IPS-11a (cell line): ENCODE results near the gene HPCAL1.
"Not testable (repeated sequence)": the region's sequence is repeated elsewhere in the genome, so short reads cannot be mapped to it uniquely, and the experiment has no call there.

Experiments used
- H3K4me3 ChIP-seq: one replicate; pipeline ENCODE4 v1.5.1; 2013; ENCODE audit warnings: low read depth, low read length, control low read depth

HPCAL1 gene

DNA sequence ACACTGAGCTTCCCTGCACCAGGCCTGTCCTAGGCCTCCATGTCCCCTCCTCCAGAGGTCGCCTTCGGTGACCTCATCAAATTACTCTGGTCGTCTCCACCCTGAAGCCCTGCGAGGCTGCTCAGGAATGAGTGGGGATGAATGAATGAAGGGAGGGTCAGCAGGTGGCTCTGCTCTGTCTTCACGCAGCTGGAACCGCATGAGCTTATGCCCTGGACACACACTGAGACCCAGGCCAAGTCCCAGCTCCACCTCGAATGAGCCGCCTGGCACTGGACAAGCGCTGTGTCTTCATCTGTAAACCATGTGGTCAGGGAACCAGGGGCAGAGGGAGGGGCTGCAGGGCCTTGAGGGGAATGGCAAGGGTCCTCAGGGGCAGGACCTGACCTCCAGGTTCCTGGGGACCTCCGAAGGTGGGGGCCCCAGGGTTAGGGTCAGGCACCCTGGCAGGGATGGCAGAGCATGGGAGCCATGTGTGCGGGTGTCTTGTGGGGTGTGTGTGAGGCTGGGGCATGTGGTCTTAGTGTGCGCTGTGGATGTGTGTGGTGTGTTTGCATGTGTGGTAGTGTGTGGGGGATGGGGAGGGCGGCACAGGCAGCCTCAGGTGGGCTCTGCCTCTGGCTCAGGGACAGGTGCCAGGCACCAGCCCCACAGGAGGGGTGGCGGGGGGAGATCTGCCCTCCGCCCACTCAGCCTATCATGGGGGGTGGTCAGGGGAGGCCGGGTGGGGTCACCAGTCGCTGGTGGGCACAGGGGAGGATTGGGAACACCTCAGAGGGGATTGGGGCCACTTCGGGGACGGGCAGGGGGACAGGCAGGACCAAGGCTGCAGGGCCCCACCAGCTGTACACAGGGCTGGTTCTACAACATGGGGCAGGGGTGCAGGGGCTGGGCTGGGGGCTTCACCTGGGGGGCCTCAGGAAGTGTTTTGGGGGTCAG lies 131.5 kb downstream of the HPCAL1 start:
- no peak overlapping the region for H3K4me3 ChIP-seq

DNA sequence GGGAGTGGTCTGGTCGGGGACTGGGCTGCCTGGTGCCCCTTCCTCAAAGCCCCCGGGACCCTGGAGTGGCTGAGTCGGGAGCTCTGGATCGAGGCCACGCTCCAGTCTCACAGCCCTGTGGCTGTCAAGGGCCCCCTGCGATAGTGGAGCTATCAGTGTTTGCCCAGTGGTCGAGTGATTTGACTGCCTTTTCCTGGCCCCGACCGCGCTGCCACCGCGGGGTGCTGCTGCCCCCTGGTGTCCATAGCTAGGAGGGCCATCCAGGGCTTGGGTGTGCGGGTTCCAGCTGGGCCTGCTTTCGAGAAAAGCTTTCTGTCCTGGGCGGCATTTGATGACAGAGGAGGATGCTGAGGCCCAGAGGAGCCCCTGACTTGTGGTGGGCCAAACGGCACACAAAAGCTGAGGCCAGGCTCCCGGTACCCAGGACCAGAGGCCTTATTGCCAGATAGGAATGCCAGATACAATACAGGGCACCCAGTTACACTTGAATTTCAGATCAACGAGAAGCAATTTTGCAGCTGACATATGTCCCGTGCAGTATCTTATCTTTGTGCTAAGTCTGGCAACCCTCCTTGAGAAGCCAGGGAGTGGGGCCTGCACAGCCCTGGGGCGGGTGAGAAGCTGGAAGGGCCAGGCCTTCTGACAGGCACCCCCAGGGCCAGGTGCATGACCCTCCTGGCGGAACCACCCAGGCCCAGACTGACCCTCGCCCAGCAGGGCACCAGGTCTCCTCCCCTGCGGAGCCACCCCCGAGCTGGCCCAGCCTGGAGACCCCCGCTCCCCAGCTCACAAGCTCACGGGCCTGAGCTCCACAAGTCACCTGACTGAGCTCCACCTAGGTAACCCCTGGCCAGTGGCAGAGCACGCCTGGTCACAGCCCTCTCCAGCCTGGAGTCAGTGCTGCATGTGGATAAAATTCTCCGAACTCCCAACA lies 132.4 kb downstream of the HPCAL1 start:
- no peak overlapping the region for H3K4me3 ChIP-seq

DNA sequence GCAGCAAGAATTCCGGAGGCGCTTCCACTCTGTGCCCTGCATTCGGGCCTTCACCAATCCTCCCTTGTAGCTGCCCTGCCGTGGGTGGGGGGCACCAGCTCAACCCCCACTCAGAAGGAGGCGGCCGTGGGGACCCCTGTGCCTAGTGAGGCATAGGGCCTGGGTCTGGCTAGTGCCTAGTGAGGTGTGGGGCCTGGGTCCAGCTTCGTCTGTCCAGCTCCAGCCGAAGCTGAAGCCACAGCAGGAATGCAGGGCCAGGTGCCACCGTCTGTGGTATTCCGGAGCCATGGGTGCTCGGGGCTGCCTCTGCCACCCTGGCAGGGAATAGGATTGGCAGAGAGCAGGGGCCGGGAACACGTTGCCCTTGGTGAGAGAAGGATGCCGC lies 133.1 kb downstream of the HPCAL1 start:
- H3K4me3 ChIP-seq, result no peak overlapping the region

DNA sequence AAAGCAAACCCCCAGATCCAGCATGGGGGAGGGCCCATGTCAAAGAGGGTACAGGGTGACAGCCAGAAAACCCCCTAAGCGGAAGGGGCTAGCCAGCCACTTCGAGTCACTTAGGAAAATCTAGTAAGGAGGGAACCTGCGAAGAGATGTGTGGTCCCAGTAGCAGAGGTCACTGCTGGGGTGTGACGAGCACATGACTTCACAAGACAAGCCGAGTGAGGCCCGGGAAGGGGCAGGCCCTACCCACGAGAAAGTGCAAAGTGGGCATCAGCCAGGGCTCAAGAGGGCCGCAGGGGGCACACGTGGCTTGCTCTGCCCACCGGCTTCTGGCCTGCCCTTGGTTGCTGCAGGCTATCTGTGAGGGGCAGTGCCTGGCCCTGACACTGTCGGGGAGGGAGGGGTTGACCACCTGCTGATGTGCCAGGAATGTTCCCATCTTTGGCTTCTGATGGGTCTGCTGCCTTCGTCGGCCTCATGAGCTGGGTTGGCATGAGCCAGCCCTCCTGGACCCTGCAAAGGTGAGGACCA lies 133.9 kb downstream of the HPCAL1 start:
- H3K4me3 ChIP-seq, result no peak overlapping the region

DNA sequence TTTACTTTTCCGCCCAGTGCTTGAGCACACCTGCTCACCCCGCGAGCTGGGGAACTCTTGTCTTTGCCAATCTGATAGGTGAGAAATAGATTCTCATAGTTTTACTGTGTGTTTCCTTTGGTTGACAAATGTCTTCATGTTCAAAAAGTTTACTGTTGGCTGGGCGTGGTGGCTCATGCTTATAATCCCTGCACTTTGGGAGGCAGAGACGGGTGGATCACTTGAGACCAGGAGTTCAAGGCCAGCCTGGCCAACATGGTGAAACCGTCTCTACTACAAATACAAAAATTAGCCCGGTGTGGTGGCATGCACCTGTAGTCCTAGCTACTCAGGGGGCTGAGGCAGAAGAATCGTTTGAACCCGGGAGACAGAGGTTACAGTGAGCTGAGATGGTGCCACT lies 135.1 kb downstream of the HPCAL1 start:
- H3K4me3 ChIP-seq, result no peak overlapping the region

DNA sequence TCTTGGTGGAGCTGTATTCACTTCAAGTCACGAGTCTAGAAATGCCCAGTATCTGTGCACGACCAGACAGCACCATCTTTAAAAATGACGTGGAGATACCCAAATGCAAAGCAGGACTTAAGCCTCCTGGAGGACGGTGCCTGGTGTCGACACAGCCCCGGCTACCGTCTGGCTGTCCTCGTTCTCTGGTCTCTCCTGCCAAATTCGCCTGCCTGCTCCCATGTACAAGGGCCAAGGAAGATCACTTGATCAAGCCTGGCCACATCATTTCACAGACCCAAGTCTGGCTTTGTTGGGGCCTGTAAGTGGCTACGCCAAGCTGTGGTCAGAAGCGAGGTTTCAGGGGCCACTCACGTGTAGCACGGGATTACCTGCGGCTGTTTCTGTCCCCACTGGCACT lies 136.0 kb downstream of the HPCAL1 start:
- no peak overlapping the region for H3K4me3 ChIP-seq

DNA sequence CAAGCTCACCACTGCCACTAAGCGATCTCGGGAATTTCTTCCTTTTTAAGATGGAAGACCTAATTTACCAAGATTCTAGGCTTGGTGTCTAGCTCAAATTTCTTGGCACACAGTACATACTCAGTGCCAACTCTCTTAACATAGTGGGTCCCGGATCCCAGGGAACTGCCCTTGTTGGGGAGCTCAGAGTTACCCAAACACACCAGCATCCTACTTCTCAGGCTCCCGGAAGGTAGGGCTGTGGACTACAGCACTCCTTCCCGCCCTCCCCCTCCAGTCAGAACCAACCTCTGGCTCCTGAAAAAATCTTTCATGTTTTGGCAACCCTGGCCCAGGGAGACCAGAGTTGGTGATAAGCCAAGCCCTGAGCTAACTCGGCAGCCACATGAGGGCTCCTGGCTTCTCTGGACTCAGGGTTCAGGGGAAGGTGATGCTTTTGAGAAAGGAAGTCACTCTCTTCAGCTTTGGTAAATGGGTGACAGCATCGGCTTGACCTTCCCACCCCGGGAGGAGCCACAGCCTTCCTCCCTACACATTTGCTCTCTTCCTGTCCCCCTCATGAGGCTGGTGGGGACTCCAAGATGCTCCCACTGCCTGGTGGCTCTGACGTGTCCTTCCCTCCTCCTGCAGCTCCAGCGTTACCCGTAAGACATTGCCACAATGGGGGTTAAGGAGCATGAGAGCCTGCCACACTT lies 136.6 kb downstream of the HPCAL1 start:
- no peak overlapping the region for H3K4me3 ChIP-seq

DNA sequence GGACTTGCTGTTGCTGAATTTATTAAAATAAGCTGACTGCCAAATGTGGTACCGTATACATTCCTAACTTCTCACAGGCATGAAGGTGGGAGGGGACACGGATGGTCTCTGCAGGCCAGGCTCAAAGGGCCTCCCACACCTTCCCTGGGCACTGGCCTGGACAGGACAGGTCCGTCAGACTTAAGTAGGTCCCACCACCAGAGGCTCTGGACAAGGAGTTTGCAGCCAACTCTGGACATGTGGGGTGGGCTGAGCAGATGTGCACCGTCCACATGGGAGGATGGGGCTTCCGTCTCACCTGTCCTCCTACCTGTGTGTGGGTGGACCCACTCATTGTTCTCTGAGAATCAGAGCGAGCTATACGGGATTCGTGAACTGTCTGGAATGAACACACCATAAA lies 137.3 kb downstream of the HPCAL1 start:
- H3K4me3 ChIP-seq, result no peak overlapping the region

DNA sequence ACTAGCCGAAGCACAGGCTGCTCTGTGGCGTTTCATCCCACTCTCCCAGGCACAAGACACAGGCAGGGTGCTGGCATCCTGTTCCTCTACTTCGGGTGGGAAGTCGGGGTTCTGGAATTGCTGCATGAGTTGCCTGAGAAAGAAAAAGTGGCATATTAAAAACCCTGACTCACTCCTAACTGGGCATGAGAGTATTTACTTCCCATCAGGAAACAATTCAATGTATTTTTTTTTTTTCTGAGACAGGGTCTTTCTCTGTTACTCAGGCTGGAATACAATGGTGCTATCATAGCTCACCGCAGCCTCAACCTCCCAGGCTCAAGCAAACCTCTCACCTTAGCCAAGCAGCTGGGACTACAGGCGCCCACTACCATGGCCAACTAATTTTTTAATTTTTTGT lies 138.0 kb downstream of the HPCAL1 start:
- no peak overlapping the region for H3K4me3 ChIP-seq

DNA sequence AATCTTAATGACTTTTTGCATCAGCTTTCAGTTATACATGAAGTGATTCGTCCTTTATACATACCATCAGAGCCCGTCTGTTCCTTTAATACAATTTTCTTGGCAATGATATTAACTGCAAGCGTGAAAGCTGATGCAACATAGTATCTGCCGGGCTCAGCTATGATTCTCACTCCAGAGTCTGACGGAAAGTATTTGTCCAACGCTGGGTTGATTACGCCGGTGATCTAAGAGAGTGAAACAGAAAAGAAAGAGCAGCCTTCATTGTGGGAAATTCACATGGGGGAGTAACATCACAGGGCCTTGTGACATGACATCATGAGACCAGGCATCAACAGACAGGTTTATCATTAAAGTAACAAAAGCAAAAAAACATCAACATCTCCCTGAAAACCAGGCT lies 139.2 kb downstream of the HPCAL1 start:
- no peak overlapping the region for H3K4me3 ChIP-seq

DNA sequence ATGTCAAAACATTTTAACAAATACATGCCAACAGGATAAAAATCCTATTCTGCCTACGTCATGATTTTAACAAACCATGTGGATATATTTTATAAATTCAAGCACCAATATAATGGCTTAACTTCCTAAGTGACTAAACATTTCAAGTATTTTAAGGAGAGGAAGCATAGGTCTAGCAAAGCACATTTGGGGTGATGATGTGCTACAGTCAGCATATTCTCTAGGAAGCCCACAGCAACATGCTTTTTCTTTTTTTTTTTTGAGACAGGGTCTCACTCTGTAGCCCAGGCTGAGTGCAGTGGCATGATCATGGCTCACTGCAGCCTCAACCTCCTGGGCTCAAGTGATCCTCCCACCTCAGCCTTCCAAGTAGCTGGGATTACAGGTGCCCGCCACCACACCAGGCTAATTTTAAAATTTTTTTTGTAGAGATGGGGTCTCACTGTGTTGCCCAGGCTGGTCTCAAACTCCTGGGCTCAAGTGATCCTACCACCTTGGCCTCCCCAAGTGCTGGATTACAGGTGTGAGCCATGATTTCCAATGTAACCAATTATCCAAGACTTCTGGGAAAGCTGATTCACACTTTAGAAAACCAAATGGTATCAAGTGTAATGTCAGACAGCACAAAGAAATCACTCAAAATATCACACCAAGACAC lies 139.9 kb downstream of the HPCAL1 start:
- not testable (repeated sequence) for H3K4me3 ChIP-seq

DNA sequence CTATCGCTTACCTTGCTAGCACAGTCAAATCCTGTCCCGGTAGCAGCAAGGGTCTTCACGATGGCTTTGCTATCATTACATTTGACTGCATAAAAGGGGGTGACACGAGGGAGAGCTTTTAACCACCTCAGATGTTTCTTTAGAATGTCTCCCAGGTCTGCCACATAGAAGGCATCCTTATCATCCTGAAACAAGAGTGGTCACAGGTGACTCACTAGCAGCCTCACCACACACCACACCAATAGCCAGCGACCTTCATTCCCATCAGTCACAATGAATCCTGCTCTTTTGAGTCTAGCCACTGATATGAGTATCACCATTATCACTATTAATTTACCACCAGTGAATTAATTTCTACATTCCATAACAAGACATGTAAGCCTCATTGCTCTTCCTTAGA lies 141.8 kb downstream of the HPCAL1 start:
- no peak overlapping the region for H3K4me3 ChIP-seq

DNA sequence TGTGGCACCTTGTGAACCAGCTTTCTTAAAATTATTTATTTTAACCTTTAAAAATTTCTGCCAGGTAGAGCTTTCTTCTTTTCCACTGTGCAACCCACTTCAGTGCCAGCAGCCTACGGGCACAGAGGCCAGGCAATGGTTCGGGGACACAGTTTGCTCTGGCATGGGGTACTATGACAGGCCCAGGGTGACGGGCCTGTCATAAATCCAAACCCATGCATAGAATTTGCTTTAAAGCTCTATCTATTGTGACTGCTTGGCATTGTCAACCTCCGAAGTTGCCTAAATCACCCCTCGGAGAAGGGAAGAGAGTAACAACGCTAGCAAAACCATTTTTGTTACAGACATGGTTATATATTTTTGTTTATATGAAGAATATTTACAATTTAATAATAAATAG lies 143.9 kb downstream of the HPCAL1 start:
- H3K4me3 ChIP-seq, result peak overlapping the region; percentile 49

DNA sequence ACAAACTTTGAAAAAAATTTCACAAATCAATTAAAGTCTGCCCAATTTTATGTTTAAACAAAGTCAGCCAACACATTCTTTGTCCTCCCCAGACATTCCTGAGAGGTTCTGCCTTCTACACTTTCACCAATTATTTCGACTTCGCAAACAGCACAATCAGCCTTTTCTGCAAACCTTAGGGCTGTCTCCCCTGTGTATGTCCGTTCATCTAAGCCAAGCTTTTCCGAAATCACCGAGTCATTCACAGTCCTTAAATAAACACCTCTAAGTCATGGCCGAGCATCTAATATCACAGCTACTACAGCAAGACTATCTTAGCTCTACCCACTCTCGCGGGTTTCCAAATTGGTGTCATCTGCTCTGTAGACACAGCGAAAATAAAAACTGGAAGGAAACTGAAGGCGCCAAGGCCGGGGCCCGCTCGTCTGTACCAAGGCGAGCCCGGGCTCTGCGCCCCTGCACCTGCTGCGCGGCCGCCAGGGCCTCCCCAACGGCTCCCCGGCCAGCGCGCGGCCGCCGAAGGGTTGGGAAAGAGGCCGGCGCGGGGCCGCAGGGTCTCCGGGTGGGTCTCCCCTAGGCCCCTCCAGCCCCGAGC lies 144.7 kb downstream of the HPCAL1 start:
- H3K4me3 ChIP-seq, result peak overlapping the region; percentile 49

DNA sequence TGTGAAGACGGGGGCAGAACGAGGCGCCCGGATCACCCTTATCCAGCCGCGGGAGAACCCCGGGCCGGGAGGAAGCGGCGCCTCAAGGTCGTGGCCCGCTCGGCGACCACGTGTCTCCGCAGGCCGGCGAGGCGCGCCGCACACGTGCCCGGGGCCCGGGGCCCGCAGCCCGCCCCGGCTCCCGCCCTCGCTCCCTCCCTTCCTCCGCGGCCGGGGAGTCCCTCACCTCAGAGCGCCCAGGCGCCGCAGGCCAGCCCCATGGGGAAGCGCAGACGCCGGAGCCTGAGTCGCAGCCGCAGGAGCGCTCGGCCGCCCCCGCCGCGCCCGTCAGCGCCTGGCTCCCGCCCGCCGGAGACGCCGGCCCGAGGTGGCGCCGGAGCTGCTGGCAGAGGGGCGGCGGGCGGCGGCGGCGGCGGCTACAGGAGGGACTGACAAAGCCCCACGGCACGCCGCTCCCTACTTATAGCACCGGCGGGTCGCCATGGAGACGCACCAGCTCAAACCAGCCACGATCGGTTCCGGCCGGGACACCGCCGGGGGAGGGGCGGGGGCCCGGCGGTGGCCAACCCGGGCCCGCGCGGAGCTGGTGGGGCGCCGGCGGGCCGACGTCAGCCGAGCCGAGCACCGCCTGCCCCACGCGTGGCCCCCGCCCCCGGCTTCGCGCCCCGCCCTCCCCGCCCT lies 145.3 kb downstream of the HPCAL1 start, which contains the start of gene ODC1:
TSS of gene ODC1 (minus strand) at position 433 of the 681 bp plus-strand sequence. CDS start 3,295 bp downstream, outside the sequence.
- peak within 1 kb of the TSS; percentile 54 for H3K4me3 ChIP-seq

DNA sequence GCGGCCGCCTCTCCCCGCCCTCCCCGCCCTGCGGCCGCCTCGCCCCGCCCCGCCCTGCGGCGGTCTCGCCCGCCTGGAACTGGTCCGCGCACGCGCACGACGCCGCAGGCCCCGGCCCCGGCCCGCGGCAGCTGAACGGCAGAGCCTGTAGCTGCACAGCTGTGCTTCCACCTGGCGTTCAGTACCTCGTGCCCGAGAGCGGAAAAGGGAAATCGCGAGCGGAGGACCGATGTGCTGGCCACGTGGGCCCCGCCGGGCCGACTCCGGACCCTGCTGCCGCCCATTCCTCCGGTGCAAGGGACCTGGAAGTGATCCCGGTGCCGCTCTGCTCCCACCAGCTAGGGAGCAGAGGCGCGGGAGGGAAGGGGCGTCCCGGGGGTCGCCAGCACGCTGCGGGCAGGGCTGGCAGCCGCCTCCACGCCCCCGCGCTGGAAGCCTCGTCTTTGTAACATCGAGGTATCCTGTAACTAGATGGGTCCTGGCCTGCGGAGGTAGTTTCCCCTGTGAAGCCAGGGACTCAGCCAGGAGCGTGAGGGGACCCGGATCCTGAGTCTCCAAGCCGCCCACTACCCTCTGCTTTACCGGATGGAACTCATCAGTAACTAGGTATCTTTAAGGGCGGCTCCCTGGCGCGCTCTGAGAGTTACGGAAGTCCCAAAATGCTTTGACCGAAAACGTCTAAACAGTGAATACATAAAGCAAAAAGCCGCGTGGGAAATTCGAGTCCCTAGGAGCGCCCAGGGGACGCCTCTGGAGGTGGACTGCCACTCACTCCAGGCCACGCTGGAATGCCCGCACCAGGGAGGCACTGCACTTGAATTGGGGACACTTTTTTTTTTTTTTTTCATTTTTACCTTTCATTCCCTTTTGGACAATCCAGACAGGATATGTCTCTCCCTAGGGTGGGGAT lies 146.1 kb downstream of the HPCAL1 start:
- H3K4me3 ChIP-seq, result peak overlapping the region; percentile 54

DNA sequence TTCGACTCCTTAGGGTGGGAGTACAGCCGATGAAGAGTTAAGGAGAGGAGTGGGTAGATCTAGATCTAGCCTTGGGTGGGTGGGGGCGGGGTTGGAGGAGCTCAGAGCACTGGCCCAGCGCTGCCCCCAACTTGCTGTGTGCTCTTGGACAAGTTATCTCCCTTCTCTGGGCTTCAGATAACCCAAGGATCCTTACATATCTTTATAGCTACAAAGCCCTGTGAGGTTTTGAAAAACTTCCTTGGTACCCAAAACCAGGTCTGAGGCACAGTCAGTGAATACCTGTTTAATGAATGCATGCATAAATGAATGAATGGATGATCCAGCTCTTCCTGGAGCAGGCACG lies 146.8 kb downstream of the HPCAL1 start:
- no peak overlapping the region for H3K4me3 ChIP-seq
